ENCODE results near the gene C22orf31.

C22orf31 gene

GRCh38 chr22:29096736-29097669, 35.4 kb upstream of the C22orf31 start:
- TF ChIP-seq SPI1 (IDR thresholded peaks at IDR 0.05; ENCODE audit: low read depth, low read length), result no peak
- FAIRE-seq, result no peak
- DNase-seq (ENCODE audit: insufficient read length, low spot score), result no peak

GRCh38 chr22:29095459-29095858, 33.8 kb upstream of the C22orf31 start:
- FAIRE-seq (no peak), DNase-seq (ENCODE audit: insufficient read length, low spot score) (no peak)
- TF ChIP-seq PAX5 (IDR thresholded peaks at IDR 0.05; ENCODE audit: insufficient read depth, low read length, severe bottlenecking), result no peak
- TF ChIP-seq POU2F2 (IDR thresholded peaks at IDR 0.05; ENCODE audit: low read depth, low read length), result no peak
- TF ChIP-seq TAF1 (IDR thresholded peaks at IDR 0.05; ENCODE audit: low read depth, low read length), result no peak
- no peak for TF ChIP-seq POLR2A (IDR thresholded peaks at IDR 0.05; ENCODE audit: low read depth, low read length)
- no peak for TF ChIP-seq POLR2AphosphoS5 (IDR thresholded peaks at IDR 0.05; ENCODE audit: low read depth, low read length)
- no peak for TF ChIP-seq SPI1 (IDR thresholded peaks at IDR 0.05; ENCODE audit: low read depth, low read length)

DNA sequence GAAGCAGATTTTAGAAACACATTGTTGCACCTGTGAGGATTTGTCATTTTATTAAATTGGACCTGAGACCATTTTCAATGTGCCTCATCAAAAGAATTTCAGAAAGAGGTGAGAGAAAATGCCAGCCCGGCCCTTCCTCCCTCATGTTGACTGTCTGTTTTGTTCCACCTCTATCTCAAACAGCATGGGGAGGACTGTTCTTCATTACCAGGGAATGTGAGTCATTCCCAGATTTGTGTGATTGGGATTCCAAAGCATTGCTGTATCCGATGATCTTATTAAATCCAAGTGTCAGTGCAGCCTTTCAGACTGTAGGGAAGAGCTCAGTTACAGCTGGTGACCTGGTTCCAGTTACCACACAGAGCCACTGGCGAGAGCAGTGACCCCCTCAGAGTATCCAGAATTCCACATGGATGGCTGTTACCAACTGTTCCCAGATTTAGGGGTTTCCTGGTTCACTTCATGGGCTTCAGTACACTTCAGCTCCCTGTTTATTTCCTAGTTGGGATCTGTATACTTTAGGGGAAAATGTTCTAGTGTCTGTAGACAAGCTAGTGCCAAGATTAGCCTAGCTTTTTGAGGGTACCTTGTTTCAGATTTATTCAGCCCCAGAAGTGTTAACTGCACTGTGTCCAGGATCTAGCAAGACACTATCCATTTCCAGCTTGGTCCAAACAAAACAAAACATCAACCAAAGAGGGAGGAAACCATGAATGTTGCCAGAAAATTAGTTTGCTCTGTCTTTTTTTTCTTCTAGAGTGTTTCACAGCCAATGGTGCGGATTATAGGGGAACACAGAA, 32.1 kb upstream of the C22orf31 start:
- FAIRE-seq (no peak), DNase-seq (ENCODE audit: insufficient read length, low spot score) (no peak)
- TF ChIP-seq PAX5 (IDR thresholded peaks at IDR 0.05; ENCODE audit: insufficient read depth, low read length, severe bottlenecking), result no peak
- TF ChIP-seq TAF1 (IDR thresholded peaks at IDR 0.05; ENCODE audit: low read depth, low read length), result no peak
- no peak for TF ChIP-seq POU2F2 (IDR thresholded peaks at IDR 0.05; ENCODE audit: low read depth, low read length)
- TF ChIP-seq POLR2A (IDR thresholded peaks at IDR 0.05; ENCODE audit: low read depth, low read length), result no peak
- no peak for TF ChIP-seq SPI1 (IDR thresholded peaks at IDR 0.05; ENCODE audit: low read depth, low read length)
- no peak for TF ChIP-seq POLR2AphosphoS5 (IDR thresholded peaks at IDR 0.05; ENCODE audit: low read depth, low read length)

- FAIRE-seq (no peak), DNase-seq (ENCODE audit: insufficient read length, low spot score) (no peak)
These were observed 31.4 kb upstream of the C22orf31 start for GRCh38 chr22:29093030-29093429.

DNA sequence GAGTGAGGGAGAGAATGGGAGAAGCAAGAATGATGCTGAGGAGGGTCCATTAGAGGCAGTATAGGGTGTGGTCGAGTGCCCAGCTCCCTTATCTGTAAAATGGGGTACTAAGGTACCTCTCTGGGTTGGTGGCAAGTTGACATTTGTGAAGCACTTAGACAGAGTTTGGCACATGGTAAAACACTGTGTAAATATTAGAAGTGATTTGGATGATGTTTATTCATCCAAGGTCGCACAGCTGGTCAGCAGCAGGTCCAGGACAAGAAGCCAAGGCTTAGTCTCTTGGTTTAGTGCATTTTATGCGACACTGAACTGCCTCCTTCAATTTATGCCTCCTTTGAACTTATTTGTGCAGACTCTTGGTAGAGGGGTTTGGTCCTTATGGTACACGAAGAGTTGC, 30.6 kb upstream of the C22orf31 start:
- no peak for DNase-seq (ENCODE audit: insufficient read length, low spot score)
- no peak for FAIRE-seq
- TF ChIP-seq SPI1 (IDR thresholded peaks at IDR 0.05; ENCODE audit: low read depth, low read length), result no peak
- TF ChIP-seq POLR2A (IDR thresholded peaks at IDR 0.05; ENCODE audit: low read depth, low read length), result no peak
- no peak for TF ChIP-seq POU2F2 (IDR thresholded peaks at IDR 0.05; ENCODE audit: low read depth, low read length)
- TF ChIP-seq TAF1 (IDR thresholded peaks at IDR 0.05; ENCODE audit: low read depth, low read length), result no peak
- TF ChIP-seq PAX5 (IDR thresholded peaks at IDR 0.05; ENCODE audit: insufficient read depth, low read length, severe bottlenecking), result no peak
- no peak for TF ChIP-seq POLR2AphosphoS5 (IDR thresholded peaks at IDR 0.05; ENCODE audit: low read depth, low read length)

More at GRCh38 chr22:29093030-29093429, 31.4 kb upstream of the C22orf31 start:
- no peak for TF ChIP-seq POLR2A (IDR thresholded peaks at IDR 0.05; ENCODE audit: low read depth, low read length)
- TF ChIP-seq PAX5 (IDR thresholded peaks at IDR 0.05; ENCODE audit: insufficient read depth, low read length, severe bottlenecking), result no peak
- no peak for TF ChIP-seq TAF1 (IDR thresholded peaks at IDR 0.05; ENCODE audit: low read depth, low read length)
- TF ChIP-seq SPI1 (IDR thresholded peaks at IDR 0.05; ENCODE audit: low read depth, low read length), result no peak
- no peak for TF ChIP-seq POU2F2 (IDR thresholded peaks at IDR 0.05; ENCODE audit: low read depth, low read length)
- no peak for TF ChIP-seq POLR2AphosphoS5 (IDR thresholded peaks at IDR 0.05; ENCODE audit: low read depth, low read length)

- FAIRE-seq (no peak), DNase-seq (ENCODE audit: insufficient read length, low spot score) (no peak)
- TF ChIP-seq POLR2A (IDR thresholded peaks at IDR 0.05; ENCODE audit: low read depth, low read length) (no peak), POLR2AphosphoS5 (IDR thresholded peaks at IDR 0.05; ENCODE audit: low read depth, low read length) (no peak), SPI1 (IDR thresholded peaks at IDR 0.05; ENCODE audit: low read depth, low read length) (no peak), TAF1 (IDR thresholded peaks at IDR 0.05; ENCODE audit: low read depth, low read length) (no peak), POU2F2 (IDR thresholded peaks at IDR 0.05; ENCODE audit: low read depth, low read length) (no peak), PAX5 (IDR thresholded peaks at IDR 0.05; ENCODE audit: insufficient read depth, low read length, severe bottlenecking) (no peak)
These were observed 28.4 kb upstream of the C22orf31 start for GRCh38 chr22:29090039-29090438.

DNA sequence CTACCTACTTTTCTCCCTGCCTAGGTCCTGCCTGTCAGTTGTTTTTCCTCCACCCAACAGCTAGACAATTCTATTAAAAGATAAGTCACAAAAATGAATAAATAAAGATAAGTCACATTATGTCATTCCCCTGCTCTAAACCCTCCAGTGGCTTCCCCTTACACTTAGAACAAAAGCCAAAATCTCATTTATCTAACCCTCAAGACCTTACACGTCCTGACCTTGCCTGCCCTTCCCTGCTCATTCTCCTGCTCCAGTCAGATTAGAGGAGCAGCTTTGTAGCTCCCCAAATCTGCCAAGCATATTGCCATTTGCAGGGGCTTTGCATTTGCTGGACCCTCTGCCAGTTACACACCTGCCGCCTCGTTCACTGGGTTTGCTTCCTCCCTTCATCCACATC, 27.9 kb upstream of the C22orf31 start:
- no peak for DNase-seq (ENCODE audit: insufficient read length, low spot score)
- no peak for FAIRE-seq
- TF ChIP-seq PAX5 (IDR thresholded peaks at IDR 0.05; ENCODE audit: insufficient read depth, low read length, severe bottlenecking) (no peak), POLR2A (IDR thresholded peaks at IDR 0.05; ENCODE audit: low read depth, low read length) (no peak), POLR2AphosphoS5 (IDR thresholded peaks at IDR 0.05; ENCODE audit: low read depth, low read length) (no peak)

DNA sequence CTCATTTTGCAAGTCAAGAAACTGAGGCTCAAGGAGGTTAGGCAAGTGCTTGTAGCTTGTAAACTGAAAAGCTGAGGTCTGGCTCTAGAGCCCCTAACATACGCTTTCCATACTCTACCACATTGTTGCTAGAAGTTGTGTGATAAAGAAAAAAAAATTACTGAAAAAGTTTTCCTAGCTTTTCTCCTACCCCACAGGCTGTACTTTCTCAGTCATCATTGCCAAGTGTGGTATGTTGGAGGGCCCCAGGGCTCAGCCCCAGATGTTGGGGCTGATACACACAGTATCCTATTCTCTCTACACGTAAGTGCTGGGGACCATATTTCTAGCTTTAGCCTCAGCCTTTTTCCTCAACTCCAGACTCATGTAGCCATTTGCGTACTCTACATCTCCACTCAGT, 27.2 kb upstream of the C22orf31 start:
- FAIRE-seq, result no peak
- no peak for TF ChIP-seq PAX5 (IDR thresholded peaks at IDR 0.05; ENCODE audit: insufficient read depth, low read length, severe bottlenecking)
- TF ChIP-seq TAF1 (IDR thresholded peaks at IDR 0.05; ENCODE audit: low read depth, low read length), result no peak
- no peak for TF ChIP-seq POU2F2 (IDR thresholded peaks at IDR 0.05; ENCODE audit: low read depth, low read length)
- no peak for TF ChIP-seq POLR2AphosphoS5 (IDR thresholded peaks at IDR 0.05; ENCODE audit: low read depth, low read length)
- no peak for TF ChIP-seq SPI1 (IDR thresholded peaks at IDR 0.05; ENCODE audit: low read depth, low read length)
- no peak for TF ChIP-seq POLR2A (IDR thresholded peaks at IDR 0.05; ENCODE audit: low read depth, low read length)
- DNase-seq (ENCODE audit: insufficient read length, low spot score), result no peak

DNA sequence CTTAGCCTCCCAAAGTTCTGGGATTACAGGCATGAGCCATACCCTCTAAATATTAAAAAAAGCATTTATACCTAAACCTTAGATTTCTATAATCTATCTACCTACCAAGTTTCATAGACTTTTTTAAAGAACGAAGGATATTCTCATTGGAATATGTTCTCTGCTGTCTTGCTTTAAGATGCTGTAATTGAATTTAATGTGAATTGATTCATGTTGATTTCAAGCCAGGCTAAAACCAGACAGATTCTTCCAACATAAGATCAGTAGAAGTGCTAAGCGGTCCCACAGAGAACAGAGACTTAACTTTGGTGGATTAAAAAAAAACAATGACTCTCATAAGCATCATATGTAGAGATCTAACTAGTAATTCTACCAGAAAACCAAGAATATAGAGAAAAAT, 25.4 kb upstream of the C22orf31 start:
- FAIRE-seq (no peak), DNase-seq (ENCODE audit: insufficient read length, low spot score) (no peak)
- TF ChIP-seq PAX5 (IDR thresholded peaks at IDR 0.05; ENCODE audit: insufficient read depth, low read length, severe bottlenecking) (no peak), TAF1 (IDR thresholded peaks at IDR 0.05; ENCODE audit: low read depth, low read length) (no peak), POLR2A (IDR thresholded peaks at IDR 0.05; ENCODE audit: low read depth, low read length) (no peak), SPI1 (IDR thresholded peaks at IDR 0.05; ENCODE audit: low read depth, low read length) (no peak), POLR2AphosphoS5 (IDR thresholded peaks at IDR 0.05; ENCODE audit: low read depth, low read length) (no peak), POU2F2 (IDR thresholded peaks at IDR 0.05; ENCODE audit: low read depth, low read length) (no peak)

All from GM12891 (cell line).